Activated CD4-positive, alpha-beta T cell treated with anti-CD3 and anti-CD28 coated beads, Interleukin-2, amount 50 U/mL, for 48 hours (primary cell): ENCODE measurements around the gene WDHD1.
"Not testable (repeated sequence)": the region's sequence is repeated elsewhere in the genome, so short reads cannot be mapped to it uniquely, and the experiment has no call there.

Source experiments
- DNase-seq, 2 experiments: peaks; one replicate each; pipeline ENCODE4 v3.0.0-alpha.2; 2020

WDHD1 gene

DNA sequence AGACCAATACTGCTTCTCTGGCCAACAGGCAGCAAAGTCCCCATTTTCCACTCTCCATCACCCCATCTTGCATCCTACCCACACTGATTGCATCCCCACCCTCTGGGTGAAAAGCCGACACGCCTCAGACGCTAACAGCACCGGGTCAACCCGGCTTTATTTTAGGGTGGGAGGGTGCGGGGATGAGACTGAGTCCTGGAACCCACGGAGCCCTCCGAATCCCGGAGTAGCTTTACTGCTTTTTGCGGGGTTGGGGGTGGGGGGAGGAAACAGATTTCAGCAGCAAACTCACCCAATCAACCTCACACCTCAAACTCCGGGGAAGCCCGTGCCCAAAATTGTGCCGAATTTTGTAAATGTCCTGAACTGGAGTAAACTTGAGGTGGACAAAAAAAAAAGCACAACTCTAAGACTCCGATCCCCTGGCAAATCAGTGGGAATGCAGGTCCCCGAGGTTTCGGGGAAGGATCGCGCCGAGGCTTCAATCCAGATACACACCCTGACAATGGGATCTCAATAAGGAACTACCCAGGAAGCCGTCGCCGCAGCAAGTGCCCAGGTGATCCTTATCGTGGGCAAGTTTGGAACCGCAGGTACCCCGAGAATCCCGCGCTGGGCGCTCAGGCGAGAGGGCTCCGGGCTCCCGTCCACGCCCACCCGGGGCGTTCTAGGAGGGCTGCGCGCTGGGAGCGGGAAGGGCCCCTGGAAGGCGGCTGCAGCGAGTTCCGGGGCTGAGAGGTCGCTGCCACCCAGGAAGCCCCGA, 125.3 kb downstream of the WDHD1 start:
- DNase-seq, result peak; percentile 20 to 24

DNA sequence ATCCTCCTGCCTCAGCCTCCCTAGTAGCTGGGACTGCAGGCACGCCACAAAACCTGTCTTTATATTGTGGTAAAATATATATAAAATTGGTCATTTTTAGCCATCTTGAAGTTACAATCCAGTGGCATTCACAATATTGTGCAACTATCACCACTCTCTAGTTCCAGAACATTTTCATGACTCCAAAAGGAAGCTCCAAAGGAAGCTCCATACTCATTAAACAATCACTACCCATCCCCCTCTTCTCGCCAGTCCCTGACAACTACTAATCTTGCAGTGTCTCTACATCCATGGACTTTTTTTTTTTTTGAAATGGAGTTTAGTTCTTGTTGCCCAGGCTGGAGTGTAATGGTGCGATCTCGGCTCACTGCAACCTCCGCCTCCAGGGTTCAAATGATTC, 127.3 kb downstream of the WDHD1 start:
- DNase-seq, result no peak

DNA sequence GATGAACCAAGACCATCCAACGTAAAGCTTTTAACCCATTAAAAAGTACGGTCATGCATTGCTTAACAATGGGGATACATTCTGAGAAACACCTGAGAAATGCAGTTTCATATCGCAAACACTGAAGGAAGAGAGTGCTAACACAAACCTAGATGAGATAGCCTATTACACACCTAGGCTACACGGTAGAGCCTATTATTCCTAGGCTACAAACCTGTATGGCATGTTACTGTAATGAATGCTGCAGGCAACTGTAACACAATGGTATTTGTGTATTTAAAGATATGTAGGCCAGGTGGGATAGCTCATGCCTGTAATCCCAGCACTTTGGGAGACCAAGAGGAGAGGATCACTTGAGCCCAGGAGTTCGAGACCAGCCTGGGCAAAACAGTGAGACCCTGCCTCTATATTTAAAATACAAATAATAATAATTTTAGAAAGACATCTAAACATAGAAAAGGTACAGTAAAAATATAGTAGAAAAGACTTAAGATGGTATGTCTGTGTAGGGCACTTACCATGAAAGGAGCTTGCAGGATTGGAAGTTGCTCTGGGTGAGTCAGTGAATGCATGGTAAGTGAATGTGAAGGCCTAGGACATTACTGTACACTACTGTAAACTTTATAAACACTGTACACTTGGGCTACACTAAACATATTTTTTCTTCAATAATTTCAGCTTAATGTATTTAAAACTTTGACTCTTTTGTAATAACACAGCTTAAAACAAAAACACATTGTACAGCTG, 128.9 kb downstream of the WDHD1 start:
- not testable (repeated sequence) for DNase-seq

DNA sequence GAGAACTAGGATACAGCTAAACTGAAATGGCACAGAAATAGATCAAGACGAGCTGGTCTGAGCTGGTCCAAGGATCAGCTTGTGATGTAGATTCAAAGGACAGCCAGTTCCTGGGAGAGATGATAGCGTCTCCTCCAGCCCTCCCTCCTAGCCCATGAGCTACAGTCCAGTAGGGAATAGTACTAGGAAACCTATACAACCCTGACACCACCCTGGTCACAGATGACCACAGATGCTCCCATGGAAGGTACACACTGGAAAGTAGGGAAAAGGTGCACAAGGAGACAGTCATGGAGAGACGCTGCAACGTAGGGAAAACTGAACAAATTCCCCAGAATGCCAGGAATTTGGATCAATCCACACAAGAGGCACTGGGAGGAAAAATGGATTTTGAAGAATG, 131.2 kb downstream of the WDHD1 start:
- DNase-seq, result no peak

DNA sequence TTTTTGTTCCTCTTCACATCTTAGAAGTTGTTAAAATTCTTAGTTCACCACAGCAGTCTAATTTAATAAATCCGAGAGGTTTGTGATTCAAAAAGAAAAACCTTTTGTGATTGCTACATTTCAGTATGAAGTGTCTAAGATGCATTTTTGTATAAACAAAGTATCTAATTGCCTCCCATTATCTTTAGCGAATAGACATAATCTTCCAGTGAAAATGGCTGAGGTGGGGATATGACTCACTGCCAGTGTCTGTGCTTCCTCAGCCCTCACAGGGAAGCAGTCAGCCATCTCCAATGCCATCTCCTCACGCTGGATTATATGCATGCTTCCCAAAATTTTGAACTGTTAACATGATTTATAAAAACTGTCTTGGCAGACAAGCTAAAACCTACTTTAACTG, 131.9 kb downstream of the WDHD1 start:
- no peak for DNase-seq

DNA sequence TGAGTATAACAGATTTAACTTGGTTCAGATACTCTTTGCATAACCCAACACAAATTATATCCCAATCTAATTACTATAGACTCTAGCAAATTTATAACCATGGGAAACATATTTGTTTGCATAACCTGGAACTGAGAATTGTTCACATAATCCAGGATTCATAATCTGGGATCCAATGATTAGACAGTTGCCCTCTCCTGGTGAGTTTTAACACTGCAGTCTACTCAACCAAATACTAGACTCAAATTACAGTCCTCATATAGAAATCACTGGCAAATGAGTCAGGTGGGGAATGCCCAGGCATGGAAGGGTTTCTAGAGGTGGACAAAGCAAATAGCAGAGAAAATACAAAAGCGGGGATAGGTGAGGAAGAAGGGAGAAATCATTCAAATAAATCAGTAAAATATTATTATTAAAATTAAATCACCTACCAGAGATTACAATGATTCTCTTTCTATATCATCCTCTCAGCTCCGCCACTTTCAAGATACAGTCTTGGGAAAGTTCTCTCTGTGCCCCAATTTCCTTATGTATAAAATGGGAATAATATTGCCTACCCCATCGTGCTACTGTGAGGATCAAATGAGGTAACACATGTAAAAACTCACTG, 133.6 kb downstream of the WDHD1 start:
- DNase-seq, result peak in 1 of 2 experiments; percentile 43

DNA sequence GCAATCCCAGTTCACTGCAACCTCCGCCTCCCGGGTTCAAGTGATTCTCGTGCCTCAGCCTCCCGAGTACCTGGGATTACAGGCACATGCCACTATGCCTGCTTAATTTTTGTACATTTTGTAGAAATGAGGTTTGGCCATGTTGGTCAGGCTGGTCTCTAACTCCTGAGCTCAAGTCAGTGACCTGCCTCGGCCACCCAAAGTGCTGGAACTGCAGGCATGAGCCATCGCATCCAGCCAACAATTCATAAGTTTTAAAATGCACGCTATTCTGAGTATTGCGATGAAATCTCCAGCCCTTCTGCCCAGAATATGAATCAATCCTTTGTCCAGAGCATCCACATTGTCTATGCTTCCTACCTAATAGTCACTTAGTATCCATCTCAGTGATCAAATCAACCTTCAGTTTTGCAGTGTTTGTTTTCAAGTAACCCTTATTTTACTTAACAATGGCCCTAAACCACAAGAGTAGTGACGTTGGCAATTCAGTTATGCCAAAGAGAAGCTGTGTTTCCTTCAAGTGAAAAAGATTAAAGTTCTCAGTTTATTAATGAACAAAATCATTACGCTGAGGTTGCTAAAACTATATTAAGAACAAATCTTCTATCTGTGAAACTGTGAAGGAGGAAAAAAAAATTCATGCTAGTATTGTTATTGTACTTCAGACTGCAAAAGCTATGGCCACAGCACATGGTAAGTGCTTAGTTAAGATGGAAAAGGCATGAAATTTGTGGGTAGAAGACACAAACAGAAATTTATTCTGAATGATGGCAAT, 135.2 kb downstream of the WDHD1 start:
- no peak for DNase-seq

DNA sequence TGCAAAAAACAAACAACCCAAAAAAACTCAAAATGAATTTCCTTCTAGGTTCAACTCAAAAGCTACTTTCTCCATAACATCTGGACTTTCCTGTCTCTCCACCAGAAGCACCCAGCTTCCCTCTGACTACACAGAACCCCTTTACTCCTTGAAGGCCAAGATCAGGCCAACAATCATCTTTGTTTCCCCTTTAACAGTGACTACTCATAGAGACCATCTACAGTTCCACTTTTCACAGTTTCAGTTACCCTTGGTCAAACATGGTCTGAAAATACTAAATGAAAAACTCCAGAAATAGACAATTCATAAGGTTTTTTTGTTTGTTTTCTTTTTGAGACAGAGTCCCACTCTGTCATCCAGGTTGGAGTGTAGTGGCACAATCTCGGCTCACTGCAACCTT, 136.1 kb downstream of the WDHD1 start:
- DNase-seq, result no peak

DNA sequence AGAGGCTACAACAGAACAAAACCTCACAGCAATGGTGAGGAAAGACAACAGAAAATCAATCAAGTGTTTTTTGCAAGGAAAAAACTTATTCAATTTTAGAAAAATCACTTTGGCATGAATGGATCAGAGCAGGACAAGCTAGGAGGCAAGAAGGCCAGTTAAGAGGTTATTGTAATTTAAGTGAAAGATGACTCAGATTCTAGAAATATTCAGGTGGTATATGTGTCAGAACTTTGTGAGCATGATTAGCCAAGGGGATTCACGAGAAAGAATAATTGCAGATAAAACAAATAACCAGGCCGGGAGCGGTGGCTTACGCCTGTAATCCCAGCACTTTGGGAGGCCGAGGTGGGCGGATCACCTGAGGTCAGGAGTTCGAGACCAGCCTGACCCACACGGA, 137.0 kb downstream of the WDHD1 start:
- no peak for DNase-seq
